Activated B cell treated with CpG ODN at 0.5 μM for 24 hours (primary cell): ENCODE measurements around the gene EPGN. TPM values are rescaled to one million over a fixed set of nuclear protein-coding genes. Genes with fewer than 3 reads are reported as not detected.

Source experiments
- ATAC-seq: fragments of 200-7000 bp; cut with Tn5 transposase; one replicate; pipeline ENCODE4 v1.10.0; 2021; ENCODE audit warnings: low read depth, mild to moderate bottlenecking, moderate library complexity
- CTCF ChIA-PET: fragments of 350-600 bp; sonication (Branson Sonifier 250); formaldehyde crosslinking; loops from one replicate; lab custom pipeline; 2021; ENCODE audit warnings: antibody characterized with exemption; lab: Charles Lee
- POLR2A ChIA-PET: fragments of 350-600 bp; sonication (Branson Sonifier 250); formaldehyde crosslinking; loops from one replicate; lab custom pipeline; 2021; ENCODE audit warnings: antibody characterized with exemption; lab: Charles Lee
- DNase-seq: peaks from one replicate; pipeline ENCODE4 v3.0.0; 2022
- H3K27ac Mint-ChIP-seq: one replicate; pipeline ENCODE4 v1.8.0; 2020; ENCODE audit warnings: mixed read lengths
- H3K27me3 Mint-ChIP-seq: one replicate; pipeline ENCODE4 v1.8.0; 2021; ENCODE audit warnings: mixed read lengths
- H3K36me3 Mint-ChIP-seq: one replicate; pipeline ENCODE4 v1.8.0; 2021; ENCODE audit warnings: low read depth, mixed read lengths
- H3K4me1 Mint-ChIP-seq: one replicate; pipeline ENCODE4 v1.8.0; 2021; ENCODE audit warnings: mixed read lengths
- H3K4me3 Mint-ChIP-seq: one replicate; pipeline ENCODE4 v1.8.0; 2020; ENCODE audit warnings: mild to moderate bottlenecking, mixed read lengths
- H3K9me3 Mint-ChIP-seq: one replicate; pipeline ENCODE4 v1.8.0; 2020; ENCODE audit warnings: mixed read lengths
- intact Hi-C: fragments of 100-400 bp; cut with micrococcal nuclease; formaldehyde crosslinking; loops from one replicate; pipeline ENCODE4 v1.15.1; 2024
- total RNA-seq: library from RNA; stranded (reverse); gene quantifications from 2 replicates; pipeline ENCODE4 v1.2.3, GENCODE V29; 2022
- TF ChIP-seq, protein P1 (sequence below): fragments of 200-600 bp; IDR thresholded peaks from one replicate; pipeline ENCODE4 v1.8.0; 2022; ENCODE audit warnings: antibody characterized with exemption, mild to moderate bottlenecking

EPGN gene
- total RNA-seq, 1 donor from 2014 or later: not detected

- ATAC-seq: no peak
- H3K27me3 Mint-ChIP-seq: no peaks in the 10 kb centered on the region
- no peak for DNase-seq
- ChIA-PET POLR2A (no interaction called here), CTCF (no interaction called here)
- H3K27ac Mint-ChIP-seq: no peak overlapping the region
- no peaks in the 10 kb centered on the region for H3K4me1 Mint-ChIP-seq
- H3K4me3 Mint-ChIP-seq: no peak overlapping the region
- TF ChIP-seq, protein P1, sequence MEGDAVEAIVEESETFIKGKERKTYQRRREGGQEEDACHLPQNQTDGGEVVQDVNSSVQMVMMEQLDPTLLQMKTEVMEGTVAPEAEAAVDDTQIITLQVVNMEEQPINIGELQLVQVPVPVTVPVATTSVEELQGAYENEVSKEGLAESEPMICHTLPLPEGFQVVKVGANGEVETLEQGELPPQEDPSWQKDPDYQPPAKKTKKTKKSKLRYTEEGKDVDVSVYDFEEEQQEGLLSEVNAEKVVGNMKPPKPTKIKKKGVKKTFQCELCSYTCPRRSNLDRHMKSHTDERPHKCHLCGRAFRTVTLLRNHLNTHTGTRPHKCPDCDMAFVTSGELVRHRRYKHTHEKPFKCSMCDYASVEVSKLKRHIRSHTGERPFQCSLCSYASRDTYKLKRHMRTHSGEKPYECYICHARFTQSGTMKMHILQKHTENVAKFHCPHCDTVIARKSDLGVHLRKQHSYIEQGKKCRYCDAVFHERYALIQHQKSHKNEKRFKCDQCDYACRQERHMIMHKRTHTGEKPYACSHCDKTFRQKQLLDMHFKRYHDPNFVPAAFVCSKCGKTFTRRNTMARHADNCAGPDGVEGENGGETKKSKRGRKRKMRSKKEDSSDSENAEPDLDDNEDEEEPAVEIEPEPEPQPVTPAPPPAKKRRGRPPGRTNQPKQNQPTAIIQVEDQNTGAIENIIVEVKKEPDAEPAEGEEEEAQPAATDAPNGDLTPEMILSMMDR: no peak
- H3K9me3 Mint-ChIP-seq: no peaks in the 10 kb centered on the region
- intact Hi-C loops: no loop called here
- H3K36me3 Mint-ChIP-seq: no peaks in the 10 kb centered on the region
Observed at GRCh38 chr4:74304095-74304625, 4.1 kb upstream of the EPGN start.

DNA sequence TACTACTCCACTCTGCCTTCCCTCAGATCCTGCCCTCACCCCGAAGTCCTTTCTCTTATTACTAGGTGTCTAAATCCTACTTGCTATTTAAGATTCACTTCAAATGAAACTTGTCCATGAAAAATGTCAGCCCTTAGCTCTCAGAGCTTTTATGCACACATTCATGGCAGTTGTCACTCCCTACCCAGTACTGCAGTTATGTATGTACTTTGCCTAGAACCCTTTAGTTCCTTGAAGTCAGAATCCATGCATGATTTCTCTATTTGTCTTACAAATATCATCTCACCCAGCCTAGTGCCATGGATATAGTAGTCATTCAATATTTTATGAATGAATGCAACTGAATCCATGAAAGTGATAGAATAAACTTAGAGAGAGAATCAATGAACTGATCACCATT is 3.3 kb upstream of the EPGN start:
- H3K4me3 Mint-ChIP-seq: no peak overlapping the region
- no peaks in the 10 kb centered on the region for H3K27me3 Mint-ChIP-seq
- ATAC-seq (no peak), DNase-seq (no peak)
- intact Hi-C loops: no loop called here
- no peaks in the 10 kb centered on the region for H3K9me3 Mint-ChIP-seq
- ChIA-PET CTCF (no interaction called here), POLR2A (no interaction called here)
- peaks cover 5% of the 10 kb centered on the region for H3K4me1 Mint-ChIP-seq
- no peak overlapping the region for H3K27ac Mint-ChIP-seq
- no peaks in the 10 kb centered on the region for H3K36me3 Mint-ChIP-seq
- TF ChIP-seq, protein P1: no peak

DNA sequence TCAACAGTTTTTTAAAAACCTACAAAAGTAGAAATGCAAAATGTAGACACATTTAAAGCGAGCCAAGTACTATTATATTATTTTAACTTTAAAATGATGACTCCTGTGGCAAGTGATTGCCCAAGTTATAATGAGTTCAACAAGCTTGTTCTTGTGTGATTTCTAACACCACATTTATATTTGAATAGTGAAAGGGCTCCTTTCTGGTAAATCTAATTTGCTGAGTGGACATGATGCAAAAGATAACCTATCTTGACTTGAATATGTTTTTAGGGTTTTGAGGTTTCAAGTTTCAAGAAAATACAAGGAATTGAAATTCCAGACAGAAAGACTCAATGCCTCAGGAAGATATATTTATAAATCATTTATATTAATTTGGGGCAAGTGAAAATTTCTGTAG is 1.1 kb upstream of the EPGN start:
- H3K27ac Mint-ChIP-seq: no peak overlapping the region
- H3K4me3 Mint-ChIP-seq: no peak overlapping the region
- ChIA-PET CTCF (no interaction called here), POLR2A (no interaction called here)
- no peaks in the 10 kb centered on the region for H3K27me3 Mint-ChIP-seq
- TF ChIP-seq, protein P1: no peak
- no peaks in the 10 kb centered on the region for H3K9me3 Mint-ChIP-seq
- intact Hi-C loops: no loop called here
- H3K4me1 Mint-ChIP-seq: peaks cover 5% of the 10 kb centered on the region
- ATAC-seq (no peak), DNase-seq (no peak)
- H3K36me3 Mint-ChIP-seq: no peaks in the 10 kb centered on the region

DNA sequence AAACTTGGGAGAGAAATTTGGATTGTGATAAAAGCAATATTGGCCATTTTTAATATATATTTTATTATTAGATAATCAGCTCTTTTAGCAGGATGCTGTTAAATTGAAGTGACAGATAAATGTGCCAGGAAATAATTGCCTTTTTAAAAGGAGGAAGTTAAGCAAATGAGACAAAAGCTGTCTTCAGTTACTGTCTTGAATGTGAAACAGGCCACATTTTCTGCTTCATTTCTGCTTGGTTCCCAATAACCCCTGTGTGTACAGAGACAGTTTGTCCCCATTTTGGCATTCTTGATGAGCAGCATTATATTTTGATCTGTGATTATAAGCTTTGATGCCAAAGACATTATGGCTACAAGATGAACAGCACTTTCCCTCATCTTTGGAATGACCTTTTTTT is 953 bp downstream of the EPGN start:
- ATAC-seq (no peak), DNase-seq (no peak)
- Mint-ChIP-seq H3K27me3 (no peaks in the 10 kb centered on the region), H3K27ac (no peak overlapping the region), H3K36me3 (no peaks in the 10 kb centered on the region), H3K9me3 (no peaks in the 10 kb centered on the region), H3K4me3 (no peak overlapping the region), H3K4me1 (peaks cover 5% of the 10 kb centered on the region)
- CTCF ChIA-PET: interaction anchor here (0.9 to 1.2 kb wide), 3 partner anchors 10 to 120 kb away, joined by 3 to 4 read pairs (median 3); no protein-coding TSS in a partner anchor
- POLR2A ChIA-PET: no interaction called here
- TF ChIP-seq, protein P1: no peak
- intact Hi-C loops: no loop called here

DNA sequence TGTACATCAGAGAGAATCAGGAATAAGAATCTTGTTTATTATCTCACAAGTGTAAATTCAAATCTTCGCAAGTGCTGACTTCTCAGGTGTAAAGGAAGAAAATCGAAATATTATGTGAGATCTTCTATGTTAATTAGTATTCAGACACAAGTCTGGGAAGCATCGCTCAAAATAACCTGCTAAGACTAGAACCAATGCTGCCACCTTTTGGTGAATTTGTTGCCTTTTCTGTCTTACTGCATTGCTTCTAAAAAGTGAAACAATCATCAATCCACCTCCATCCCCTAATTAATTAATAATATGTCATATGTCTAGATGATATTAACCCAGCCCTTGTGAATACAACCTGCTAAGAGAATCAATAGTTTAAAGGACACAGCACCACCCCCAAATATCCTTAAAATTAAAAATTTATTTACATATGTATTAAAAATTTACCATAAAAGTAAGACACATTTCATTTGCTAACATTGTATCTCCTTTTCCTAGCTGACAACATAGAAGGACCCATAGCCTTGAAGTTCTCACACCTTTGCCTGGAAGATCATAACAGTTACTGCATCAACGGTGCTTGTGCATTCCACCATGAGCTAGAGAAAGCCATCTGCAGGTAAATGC is 3.5 kb downstream of the EPGN start:
- TF ChIP-seq, protein P1: no peak
- intact Hi-C loops: loop anchor here (1.0 to 10.0 kb wide), 4 partner anchors 84 to 647 kb away; no protein-coding TSS in a partner anchor
- Mint-ChIP-seq H3K4me1 (peaks cover 5% of the 10 kb centered on the region), H3K9me3 (no peaks in the 10 kb centered on the region), H3K27ac (no peak overlapping the region), H3K4me3 (no peak overlapping the region), H3K27me3 (no peaks in the 10 kb centered on the region), H3K36me3 (no peaks in the 10 kb centered on the region)
- DNase-seq (no peak), ATAC-seq (peak; percentile 40)
- ChIA-PET CTCF (interaction anchor here (2.0 kb wide), 1 partner anchor 122 kb away, joined by 14 read pairs; no protein-coding TSS in a partner anchor), POLR2A (no interaction called here)
